ENCODE data around the gene C16orf89.
"Not testable (repeated sequence)": the region's sequence is repeated elsewhere in the genome, so short reads cannot be mapped to it uniquely, and the experiment has no call there.

DNA sequence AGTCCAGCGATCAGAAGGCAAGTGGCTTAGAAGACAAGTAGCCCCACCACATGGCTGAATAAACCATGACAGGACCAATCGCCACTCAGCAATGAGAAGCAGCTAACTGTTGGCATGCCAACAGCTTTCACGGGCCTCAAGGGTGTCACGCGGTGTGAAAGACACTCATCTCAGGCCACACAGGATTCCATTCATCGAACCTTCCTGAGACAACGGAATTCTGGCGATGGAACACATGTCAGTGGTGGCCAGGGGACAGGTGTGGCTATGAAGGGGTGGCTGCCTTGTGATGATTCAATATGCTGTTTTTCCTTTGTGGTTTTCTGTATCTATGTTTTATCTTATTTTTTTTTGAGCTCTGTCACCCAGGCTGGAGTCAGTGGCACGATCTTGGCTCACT is 24.8 kb upstream of the C16orf89 start:
- TF ChIP-seq, protein P1, sequence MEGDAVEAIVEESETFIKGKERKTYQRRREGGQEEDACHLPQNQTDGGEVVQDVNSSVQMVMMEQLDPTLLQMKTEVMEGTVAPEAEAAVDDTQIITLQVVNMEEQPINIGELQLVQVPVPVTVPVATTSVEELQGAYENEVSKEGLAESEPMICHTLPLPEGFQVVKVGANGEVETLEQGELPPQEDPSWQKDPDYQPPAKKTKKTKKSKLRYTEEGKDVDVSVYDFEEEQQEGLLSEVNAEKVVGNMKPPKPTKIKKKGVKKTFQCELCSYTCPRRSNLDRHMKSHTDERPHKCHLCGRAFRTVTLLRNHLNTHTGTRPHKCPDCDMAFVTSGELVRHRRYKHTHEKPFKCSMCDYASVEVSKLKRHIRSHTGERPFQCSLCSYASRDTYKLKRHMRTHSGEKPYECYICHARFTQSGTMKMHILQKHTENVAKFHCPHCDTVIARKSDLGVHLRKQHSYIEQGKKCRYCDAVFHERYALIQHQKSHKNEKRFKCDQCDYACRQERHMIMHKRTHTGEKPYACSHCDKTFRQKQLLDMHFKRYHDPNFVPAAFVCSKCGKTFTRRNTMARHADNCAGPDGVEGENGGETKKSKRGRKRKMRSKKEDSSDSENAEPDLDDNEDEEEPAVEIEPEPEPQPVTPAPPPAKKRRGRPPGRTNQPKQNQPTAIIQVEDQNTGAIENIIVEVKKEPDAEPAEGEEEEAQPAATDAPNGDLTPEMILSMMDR (IDR thresholded peaks at IDR 0.05; ENCODE audit: borderline replicate concordance, extremely low read depth, low read length, poor library complexity, severe bottlenecking), result not testable (repeated sequence)
- not testable (repeated sequence) for TF ChIP-seq EZH2 (IDR thresholded peaks at IDR 0.05; ENCODE audit: borderline replicate concordance, low read depth, low read length, severe bottlenecking)
